T1000 (cell line): ENCODE measurements around the gene MYO19.
A peak's percentile ranks its signal among the peaks of the same experiment; 100 is the strongest.

ENCODE experiments used
- DNase-seq: peaks from one replicate; lab custom pipeline; 2025; ENCODE audit warnings: mixed read lengths; lab: John Stamatoyannopoulos, UW

Gene MYO19, protein sequence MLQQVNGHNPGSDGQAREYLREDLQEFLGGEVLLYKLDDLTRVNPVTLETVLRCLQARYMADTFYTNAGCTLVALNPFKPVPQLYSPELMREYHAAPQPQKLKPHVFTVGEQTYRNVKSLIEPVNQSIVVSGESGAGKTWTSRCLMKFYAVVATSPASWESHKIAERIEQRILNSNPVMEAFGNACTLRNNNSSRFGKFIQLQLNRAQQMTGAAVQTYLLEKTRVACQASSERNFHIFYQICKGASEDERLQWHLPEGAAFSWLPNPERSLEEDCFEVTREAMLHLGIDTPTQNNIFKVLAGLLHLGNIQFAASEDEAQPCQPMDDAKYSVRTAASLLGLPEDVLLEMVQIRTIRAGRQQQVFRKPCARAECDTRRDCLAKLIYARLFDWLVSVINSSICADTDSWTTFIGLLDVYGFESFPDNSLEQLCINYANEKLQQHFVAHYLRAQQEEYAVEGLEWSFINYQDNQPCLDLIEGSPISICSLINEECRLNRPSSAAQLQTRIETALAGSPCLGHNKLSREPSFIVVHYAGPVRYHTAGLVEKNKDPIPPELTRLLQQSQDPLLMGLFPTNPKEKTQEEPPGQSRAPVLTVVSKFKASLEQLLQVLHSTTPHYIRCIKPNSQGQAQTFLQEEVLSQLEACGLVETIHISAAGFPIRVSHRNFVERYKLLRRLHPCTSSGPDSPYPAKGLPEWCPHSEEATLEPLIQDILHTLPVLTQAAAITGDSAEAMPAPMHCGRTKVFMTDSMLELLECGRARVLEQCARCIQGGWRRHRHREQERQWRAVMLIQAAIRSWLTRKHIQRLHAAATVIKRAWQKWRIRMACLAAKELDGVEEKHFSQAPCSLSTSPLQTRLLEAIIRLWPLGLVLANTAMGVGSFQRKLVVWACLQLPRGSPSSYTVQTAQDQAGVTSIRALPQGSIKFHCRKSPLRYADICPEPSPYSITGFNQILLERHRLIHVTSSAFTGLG

DNA sequence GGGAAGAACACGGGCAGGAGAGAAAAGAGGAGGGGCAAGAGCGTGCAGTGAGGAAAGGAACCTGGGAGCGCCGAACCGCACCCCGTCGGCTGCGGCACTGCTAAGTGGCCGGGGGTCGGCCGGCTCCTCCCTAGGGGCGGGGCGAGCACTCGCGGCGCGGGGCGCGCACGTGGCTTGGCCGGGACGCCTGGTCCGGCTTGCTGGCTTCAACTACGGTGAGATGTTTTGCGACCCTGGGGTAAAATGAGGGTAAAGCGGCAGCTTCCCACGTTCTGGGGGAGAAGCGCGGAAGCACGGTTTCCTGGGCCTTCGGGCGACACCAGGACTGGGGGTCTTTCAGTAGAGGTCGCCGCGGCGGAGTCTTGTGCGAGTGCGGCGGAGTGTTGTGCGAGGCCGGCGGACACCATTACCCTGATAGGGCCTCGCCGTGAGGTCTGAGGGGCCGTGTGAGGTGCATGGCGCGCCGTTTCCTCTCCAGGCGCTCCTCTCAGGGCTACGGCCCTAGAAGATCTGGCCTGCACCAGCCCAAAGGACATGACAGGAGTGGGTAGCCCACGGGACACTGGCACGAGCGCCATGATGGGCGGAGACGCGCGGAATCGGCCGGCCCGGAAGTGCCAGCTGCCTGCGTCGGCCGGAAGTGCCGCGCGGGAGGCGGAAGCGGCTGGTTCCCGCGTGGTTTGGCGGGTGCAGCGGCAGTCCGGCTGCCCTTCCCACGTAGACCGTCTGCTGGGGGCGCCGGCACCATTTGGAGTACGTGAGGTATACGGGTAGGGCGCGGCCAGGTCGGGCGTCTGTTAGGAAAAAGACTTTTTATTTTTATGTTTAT, at the start of gene MYO19, which contains the start of gene PIGW:
MYO19 (minus strand) TSS at position 29 of the 829 bp plus-strand sequence. CDS start 2,330 bp downstream, outside the sequence.
PIGW (plus strand) TSS at position 148 of the 829 bp plus-strand sequence. CDS start 2,115 bp downstream, outside the sequence.
- peak; percentile 80 for DNase-seq

DNA sequence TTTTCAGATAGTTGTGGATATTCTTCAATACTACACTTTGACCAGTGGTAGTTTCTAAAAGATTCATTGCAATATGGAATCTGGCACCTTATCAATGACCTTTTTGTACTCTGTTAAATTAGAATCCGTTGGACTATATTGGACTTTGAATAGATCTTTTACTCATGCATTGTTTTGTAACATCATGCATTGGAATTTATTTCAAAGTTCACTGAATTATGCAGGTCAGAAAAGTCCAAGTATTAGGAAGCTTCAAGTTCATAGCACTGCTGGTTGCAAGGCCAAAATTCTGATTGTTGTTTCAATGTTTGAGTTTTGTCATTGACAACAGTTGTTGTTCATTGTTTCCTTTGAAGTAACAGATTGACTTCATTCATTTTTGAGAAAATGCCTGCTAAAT, 49.1 kb upstream of the MYO19 start:
- DNase-seq: no peak

- no peak for DNase-seq
These were observed 44.0 kb upstream of the MYO19 start for GRCh38 chr17:36578671-36579070.

DNA sequence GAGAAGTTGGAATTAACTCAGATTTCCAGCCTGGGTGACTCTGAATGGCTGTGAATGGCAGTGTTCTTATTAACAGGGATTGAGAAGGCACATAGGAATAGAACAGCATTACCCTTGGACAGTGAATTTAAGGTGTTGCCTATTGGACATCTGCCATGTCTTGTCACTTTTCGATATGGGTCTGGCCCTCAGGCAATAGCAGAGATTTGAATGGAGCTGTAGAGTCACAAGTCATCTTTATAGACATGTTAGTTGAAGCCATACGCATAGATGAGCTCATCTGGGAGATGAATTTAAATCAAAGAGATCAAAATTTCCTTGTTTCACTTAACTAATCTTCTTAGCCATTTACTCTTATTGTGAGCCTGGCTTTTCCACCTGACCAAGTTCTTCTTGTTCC, 42.1 kb upstream of the MYO19 start:
- DNase-seq: no peak

DNA sequence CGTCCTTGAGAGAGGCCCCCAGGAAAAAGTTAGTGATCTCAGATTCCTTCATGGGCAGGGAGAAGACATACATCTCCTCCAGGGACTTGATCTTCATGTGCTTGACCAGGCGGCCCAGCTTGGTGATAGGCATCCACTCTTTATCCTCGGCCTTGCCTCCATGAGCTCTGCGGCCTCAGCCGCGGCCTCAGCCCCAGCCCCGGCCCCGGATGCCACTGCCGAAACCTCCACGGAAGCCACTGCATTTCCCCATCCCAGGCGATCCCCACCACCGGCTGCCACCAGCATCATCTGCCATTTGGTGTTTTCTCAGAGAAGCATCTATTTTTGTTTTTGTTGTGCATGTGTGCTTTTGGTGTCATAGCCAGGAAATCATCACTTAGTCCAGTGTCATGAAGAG, 40.4 kb upstream of the MYO19 start:
- no peak for DNase-seq

DNA sequence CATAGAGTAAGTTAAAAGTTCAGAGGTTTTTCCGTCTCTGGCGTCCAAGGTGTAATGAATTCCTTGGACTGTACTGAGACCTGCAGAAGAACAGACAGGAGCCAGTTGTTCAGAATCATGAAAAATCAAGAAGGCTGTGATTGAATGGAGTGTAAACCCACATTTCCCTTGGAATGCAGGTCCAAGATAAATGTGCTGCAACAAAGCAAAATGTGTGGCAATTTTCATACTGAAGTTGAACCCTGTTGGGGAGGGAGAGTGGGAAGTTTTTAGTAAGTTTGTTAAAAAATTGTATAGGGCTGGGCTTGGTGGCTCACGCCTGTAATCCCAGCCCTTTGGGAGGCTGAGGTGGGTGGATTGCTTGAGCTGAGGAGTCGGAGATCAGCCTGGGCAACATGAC, 31.4 kb upstream of the MYO19 start:
- no peak for DNase-seq

DNA sequence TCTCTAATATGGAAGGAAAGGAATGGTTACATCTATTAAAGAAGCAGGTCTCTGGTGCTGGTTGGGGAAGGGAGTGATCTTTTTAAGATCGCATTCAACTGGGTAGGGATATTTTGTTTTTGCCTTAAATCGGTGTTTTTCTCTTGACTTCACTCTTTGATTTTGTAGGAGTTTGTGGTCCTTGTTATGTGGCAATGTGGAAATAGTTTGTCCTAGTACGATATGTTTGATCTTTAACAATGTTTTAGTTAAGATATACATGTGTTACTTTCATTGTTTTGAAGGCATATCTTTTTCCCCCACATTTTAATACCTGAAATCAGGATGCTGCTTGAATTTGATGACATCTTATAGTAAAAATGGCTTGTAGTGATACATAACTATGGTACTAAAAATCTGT, 18.8 kb upstream of the MYO19 start:
- DNase-seq: no peak

- no peak for DNase-seq
These were observed 16.1 kb upstream of the MYO19 start for GRCh38 chr17:36550491-36551417.

GRCh38 chr17:36547776-36548175, 13.1 kb upstream of the MYO19 start:
- no peak for DNase-seq

- no peak for DNase-seq
These were observed 11.9 kb upstream of the MYO19 start for GRCh38 chr17:36546418-36547093.

DNA sequence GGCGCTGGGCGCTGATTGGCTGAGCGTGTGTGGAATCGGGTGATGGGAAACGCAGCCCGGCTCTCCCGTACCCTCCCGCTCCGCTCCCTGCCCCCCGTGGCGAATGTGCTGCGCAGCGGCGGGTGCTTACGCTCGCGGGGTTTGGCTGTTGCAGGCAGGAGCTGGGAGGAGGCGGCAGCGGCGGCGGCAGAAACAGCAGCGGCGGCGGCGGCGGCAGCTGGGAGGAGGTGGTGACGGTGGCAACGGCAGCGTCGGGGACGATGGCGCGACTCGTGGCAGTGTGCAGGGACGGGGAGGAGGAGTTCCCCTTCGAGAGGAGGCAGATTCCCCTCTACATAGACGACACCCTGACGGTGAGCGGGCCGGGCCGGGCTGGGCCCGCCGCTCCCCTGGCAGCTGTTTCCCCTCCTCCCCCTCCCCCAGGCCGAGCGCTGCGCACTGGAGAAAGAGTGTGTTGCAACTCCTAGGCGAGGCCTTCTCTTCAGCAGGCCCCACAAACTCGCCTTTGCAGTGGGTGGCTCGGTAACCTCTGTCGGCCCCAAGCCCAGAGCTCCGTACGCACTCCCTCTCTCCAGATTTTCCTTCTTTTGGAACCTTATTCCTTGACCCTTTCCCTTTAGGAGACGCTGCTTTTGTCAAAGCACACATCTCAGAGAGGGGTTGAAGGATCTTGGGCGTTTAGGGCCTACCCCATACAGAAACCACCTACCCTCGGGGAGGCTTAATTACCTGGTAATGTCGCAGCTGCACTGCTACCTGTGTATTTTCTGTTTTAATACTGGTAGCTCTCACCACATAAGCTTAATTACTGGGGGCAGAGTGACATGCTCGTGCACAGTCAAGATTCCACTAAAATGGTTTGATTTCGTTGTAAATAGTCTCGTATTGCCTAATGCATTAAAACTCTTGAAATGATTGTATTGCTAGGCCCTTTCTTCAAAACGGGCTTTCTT, 11.1 kb upstream of the MYO19 start:
- DNase-seq: peak; percentile 95

DNA sequence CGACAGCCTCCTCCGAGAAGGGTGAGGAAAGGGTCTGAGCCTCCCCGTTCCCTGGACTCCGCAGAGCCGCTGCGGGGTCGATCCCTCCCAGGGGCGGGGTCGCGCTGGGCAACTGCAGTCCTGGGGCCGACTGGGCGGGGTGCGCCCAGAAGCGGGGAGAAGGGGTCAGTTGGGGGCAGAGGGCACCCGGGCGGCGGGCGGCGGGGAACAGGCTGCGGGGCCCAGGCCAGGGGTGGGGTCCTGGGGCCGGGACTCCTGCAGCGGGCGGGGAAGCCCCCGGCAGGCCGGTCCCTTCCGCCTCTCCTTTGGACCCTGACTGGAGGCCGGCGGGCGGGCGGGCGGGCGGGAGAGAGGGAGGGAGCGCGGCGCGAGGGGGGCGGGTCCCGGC, 10.4 kb upstream of the MYO19 start:
- DNase-seq: no peak

DNA sequence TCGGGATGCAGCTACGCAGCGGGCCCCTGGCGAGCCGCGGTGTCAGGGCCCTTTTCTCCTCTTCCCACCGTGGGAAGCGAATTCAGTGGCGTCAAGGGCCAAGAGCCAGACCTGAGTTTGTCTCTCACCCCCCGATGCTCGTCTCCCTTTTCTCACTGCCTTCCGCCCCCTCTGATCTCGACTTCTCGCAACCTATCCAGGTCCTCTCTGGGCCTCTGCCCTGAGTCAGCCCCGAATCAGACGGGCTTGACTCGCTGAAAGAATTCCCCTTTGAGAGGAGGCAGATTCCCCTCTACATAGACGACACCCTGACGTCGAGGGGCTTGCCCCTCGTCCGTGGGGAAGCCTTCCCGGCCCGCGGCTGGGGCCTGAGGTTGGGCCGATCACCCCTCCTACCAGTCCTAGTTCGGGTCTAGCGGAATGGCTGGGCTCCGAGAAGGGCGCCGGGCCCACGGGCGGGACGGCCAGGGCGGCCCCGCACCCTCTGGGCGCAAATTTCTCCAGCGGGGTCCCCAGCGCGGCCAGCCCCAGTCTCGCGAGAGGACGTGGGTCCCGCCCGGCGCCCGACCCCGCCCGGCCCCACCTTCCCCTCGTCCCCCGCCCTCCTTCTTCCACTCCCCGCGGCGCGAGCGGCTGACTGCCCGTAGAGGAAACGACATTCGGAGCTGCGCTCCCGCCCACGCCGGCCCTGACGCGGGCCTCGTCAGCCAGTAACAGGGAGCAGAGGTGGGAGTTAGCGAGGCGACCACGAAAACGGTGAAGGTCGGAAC, 9.8 kb upstream of the MYO19 start, which contains the start of gene GGNBP2:
GGNBP2 (plus strand) TSS at position 613 of the 770 bp plus-strand sequence. CDS start 806 bp downstream, outside the sequence.
- peak; percentile 85 for DNase-seq

DNA sequence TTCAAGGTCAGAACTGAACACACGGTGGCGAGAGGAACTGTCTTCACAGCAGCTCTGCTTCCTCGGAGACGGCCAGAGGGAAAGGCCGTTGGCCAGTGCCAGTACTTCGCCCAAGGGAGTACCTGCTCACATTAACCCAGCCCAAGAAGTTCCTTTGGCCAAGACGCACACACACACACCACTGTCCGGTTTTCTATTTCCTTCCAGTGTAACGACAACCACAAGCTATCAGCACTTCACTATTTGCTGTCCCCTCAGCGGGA, 9.3 kb upstream of the MYO19 start:
- no peak for DNase-seq

DNA sequence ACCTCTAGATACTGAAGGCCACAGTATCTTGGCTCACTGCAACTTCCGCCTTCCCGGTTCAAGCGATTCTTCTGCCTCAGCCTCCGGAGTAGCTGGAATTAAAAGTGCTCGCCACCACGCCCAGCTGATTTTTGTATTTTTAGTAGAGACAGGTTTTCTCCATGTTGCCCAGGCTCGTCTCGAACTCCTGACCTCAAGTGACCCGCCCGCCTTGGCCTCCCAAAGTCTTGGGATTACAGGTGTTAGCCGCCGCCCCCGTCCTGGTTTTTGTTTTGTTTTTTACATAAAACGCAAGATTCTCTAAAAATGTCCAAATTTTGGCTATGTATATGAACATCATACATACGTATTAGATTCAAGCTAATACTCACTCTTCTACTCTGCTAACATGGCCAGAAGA, 8.1 kb upstream of the MYO19 start:
- no peak for DNase-seq

DNA sequence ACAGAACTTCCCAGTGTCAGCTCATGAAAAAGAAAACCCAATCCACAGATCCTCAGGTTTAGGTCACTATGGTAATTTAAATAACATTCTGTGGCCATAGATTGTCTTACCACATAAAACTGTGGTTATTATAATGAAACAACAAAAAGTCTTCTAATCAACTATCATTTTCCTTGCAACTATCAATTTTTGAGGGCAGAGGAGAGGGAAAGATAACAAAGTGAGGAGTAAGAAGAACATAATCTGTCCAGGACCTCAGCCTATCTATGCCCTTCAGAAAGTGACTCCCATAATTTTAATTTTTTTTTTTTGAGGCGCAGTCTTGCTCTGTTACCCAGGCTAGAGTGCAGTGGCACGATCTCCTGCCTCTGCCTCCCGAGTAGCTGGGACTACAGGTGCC, 6.0 kb upstream of the MYO19 start:
- no peak for DNase-seq

DNA sequence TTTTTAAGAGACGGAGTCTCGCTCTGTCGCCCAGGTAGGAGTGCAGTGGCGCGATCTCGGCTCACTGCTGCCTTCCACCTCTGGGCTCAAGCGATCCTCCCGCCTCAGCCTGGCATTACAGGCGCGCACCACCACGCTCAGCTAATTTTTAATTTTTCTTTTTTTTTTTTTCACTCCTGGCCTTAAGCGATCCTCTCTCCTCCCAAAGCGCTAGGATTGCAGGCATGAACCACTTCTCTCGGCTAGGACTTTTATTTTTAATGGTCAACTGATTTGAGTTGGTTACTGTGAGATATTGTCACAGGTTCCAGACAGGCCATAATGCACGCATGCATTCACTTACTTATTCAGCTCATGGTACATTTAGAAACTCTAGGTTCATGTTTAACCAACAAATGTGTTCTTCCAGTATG, 1.0 kb upstream of the MYO19 start:
- DNase-seq: no peak
